Right ventricle myocardium inferior (tissue), 1 donor: ENCODE results near the gene ECSIT. TPM values are rescaled to one million over a fixed set of nuclear protein-coding genes. Genes with fewer than 3 reads are reported as not detected.
"Not testable (repeated sequence)": the region's sequence is repeated elsewhere in the genome, so short reads cannot be mapped to it uniquely, and the experiment has no call there.

ENCODE experiments used
- ATAC-seq: fragments of 200-7000 bp; cut with Tn5 transposase; one replicate; pipeline ENCODE4 v1.9.1; 2020; ENCODE audit warnings: mild to moderate bottlenecking, moderate library complexity
- DNase-seq: peaks from one replicate; pipeline ENCODE4 v3.0.0; 2021; ENCODE audit errors: missing footprints
- intact Hi-C: fragments of 100-400 bp; cut with DNase I; formaldehyde crosslinking; loops from one replicate; pipeline ENCODE4 v1.11.0; 2022
- long read RNA-seq: library from polyadenylated mRNA; unstranded; transcript quantifications from one replicate; pipeline ENCODE4 v2.0.0, GENCODE V29; 2021
- total RNA-seq: library from RNA; stranded (reverse); fragmentation: NEBNext Ultra II Directional; extraction: Animal tissue kit (Norgen Biotek cat#: 25700); gene quantifications from one replicate; pipeline ENCODE4 v1.2.1, GENCODE V29; 2021
- donor health status: DM: no; HTN: yes; CAD: no; lungs with severe emphysema.

Gene ECSIT
- total RNA-seq = 172 TPM
- long read RNA-seq, transcript ECSIT-202 (8 exons, 1,700 nt) = major isoform, 185 of 228 reads
- long read RNA-seq, partial matches to known transcripts = 10 of 228 reads
- long read RNA-seq, other reads (novel, unspliced or antisense) = 31 of 228 reads

GRCh38 chr19:11528551-11529341 lies at the start of gene ECSIT:
Gene ECSIT, minus strand, starts transcription at chr19:11529134. Its CDS starts 9,964 bp downstream, at chr19:11519170.
- intact Hi-C loops = loop anchor here (1.0 kb wide), 1 partner anchor 23 kb away; the partner anchor contains the start of gene ZNF653
- ATAC-seq (peak; percentile 100), DNase-seq (peak; percentile 98)

- intact Hi-C loops = no loop called here
- no peak for ATAC-seq
- no peak for DNase-seq
Measured at GRCh38 chr19:11577451-11578257, 48.7 kb upstream of the ECSIT start, which contains the start of gene ACP5. Gene ACP5, minus strand, starts transcription at chr19:11577645. Its CDS starts 328 bp downstream, at chr19:11577317.

GRCh38 chr19:11576227-11576626 lies 47.3 kb upstream of the ECSIT start:
- intact Hi-C loops = no loop called here
- ATAC-seq = peak; percentile 22

GRCh38 chr19:11574689-11575088 lies 45.8 kb upstream of the ECSIT start:
- intact Hi-C loops = no loop called here
- ATAC-seq (no peak), DNase-seq (no peak)

More at GRCh38 chr19:11576227-11576626, 47.3 kb upstream of the ECSIT start:
- no peak for DNase-seq

GRCh38 chr19:11573763-11574162 lies 44.8 kb upstream of the ECSIT start:
- intact Hi-C loops, ATAC-seq, DNase-seq: not testable (repeated sequence)

GRCh38 chr19:11573354-11573753 lies 44.4 kb upstream of the ECSIT start:
- ATAC-seq, DNase-seq, intact Hi-C loops: not testable (repeated sequence)

GRCh38 chr19:11570039-11570462 lies 41.1 kb upstream of the ECSIT start:
- intact Hi-C loops = no loop called here
- DNase-seq (no peak), ATAC-seq (no peak)

- no peak for ATAC-seq
- intact Hi-C loops = no loop called here
- DNase-seq = no peak
Measured at GRCh38 chr19:11566164-11566563, 37.2 kb upstream of the ECSIT start.

- intact Hi-C loops, ATAC-seq, DNase-seq: not testable (repeated sequence)
Measured at GRCh38 chr19:11565649-11565980, 36.7 kb upstream of the ECSIT start.

- ATAC-seq, intact Hi-C loops: not testable (repeated sequence)
Measured at GRCh38 chr19:11564082-11564807, 35.3 kb upstream of the ECSIT start.

GRCh38 chr19:11563532-11563931 lies 34.6 kb upstream of the ECSIT start:
- DNase-seq (no peak), ATAC-seq (no peak)
- intact Hi-C loops = no loop called here

More at GRCh38 chr19:11564082-11564807, 35.3 kb upstream of the ECSIT start:
- DNase-seq = not testable (repeated sequence)

GRCh38 chr19:11560404-11561051 lies 31.6 kb upstream of the ECSIT start:
- no peak for DNase-seq
- ATAC-seq = no peak
- intact Hi-C loops = no loop called here

GRCh38 chr19:11558881-11559828 lies 30.2 kb upstream of the ECSIT start, which contains the start of gene ELOF1:
Gene ELOF1, minus strand, starts transcription at chr19:11559230. Its CDS starts 4,883 bp downstream, at chr19:11554347.
- ATAC-seq (peak; percentile 99), DNase-seq (peak; percentile 99)
- intact Hi-C loops = loop anchor here (2.0 kb wide), 1 partner anchor 28 kb away; no protein-coding TSS in a partner anchor

- ATAC-seq = no peak
- DNase-seq = no peak
- intact Hi-C loops = no loop called here
Measured at GRCh38 chr19:11556634-11557420, 27.9 kb upstream of the ECSIT start.

- DNase-seq = no peak
- no peak for ATAC-seq
- intact Hi-C loops = no loop called here
Measured at GRCh38 chr19:11555246-11555645, 26.3 kb upstream of the ECSIT start.

GRCh38 chr19:11554160-11554559 lies 25.2 kb upstream of the ECSIT start:
- DNase-seq = no peak
- no peak for ATAC-seq
- intact Hi-C loops = no loop called here
